HCT116 (cell line): Measurements from ENCODE around the gene LRRC74A. TPM values are rescaled to one million over a fixed set of nuclear protein-coding genes. Genes with fewer than 3 reads are reported as not detected.

Source experiments
- ATAC-seq: fragments of 200-7000 bp; cut with Tn5 transposase; 2 replicates; pipeline ENCODE4 v1.9.1; 2020; ENCODE audit warnings: mild to moderate bottlenecking, moderate library complexity
- Bru-seq: library from RNA; stranded (reverse); fragments of 400-500 nt; gene quantifications from one replicate; lab custom pipeline; 2021; lab: Mats Ljungman, UMichigan
- BruChase-seq, 2 experiments: library from RNA; stranded (reverse); fragments of 400-500 nt; gene quantifications; one replicate each; lab custom pipeline; 2021; lab: Mats Ljungman, UMichigan
- BruUV-seq: library from RNA; stranded (reverse); fragments of 400-500 nt; replicated peaks from 2 replicates; lab custom pipeline; 2021; lab: Mats Ljungman, UMichigan
- CTCF ChIA-PET: fragments of 300-600 bp; sonication (Branson Sonifier 250); formaldehyde crosslinking; loops from one replicate; lab custom pipeline; 2021; ENCODE audit warnings: antibody characterized with exemption; lab: Charles Lee
- POLR2A ChIA-PET: fragments of 300-600, 350-600 bp; sonication (Branson Sonifier 250); formaldehyde crosslinking; loops from one replicate; lab custom pipeline; 2021; ENCODE audit warnings: antibody characterized with exemption; lab: Charles Lee
- RAD21 ChIA-PET, 2 experiments: fragments of 300-600 bp; sonication (Branson Sonifier 250); formaldehyde crosslinking; loops; one replicate each; lab custom pipeline; 2023; ENCODE audit warnings: low total read pairs in 2 of 2; ENCODE audit not compliant: uncharacterized antibody in 2 of 2, unreplicated experiment in 2 of 2, low non-redundant PET in 1 of 2; lab: Charles Lee
- DNase-seq: peaks from one replicate; pipeline ENCODE4 v3.0.0-alpha.2; 2010; ENCODE audit warnings: low read depth, low spot score
- H2AFZ ChIP-seq: fragments of 200-600 bp; shearing (Covaris generic), sonication (generic); 2 replicates; pipeline ENCODE4 v1.6.1; 2017; ENCODE audit warnings: low read depth, mixed run types, mixed read lengths, antibody characterized with exemption, low read length; ENCODE audit not compliant: poor library complexity, severe bottlenecking
- H3K27ac ChIP-seq: 2 replicates; pipeline ENCODE4 v1.5.1; 2012; ENCODE audit warnings: low read depth, low read length
- H3K27me3 ChIP-seq: fragments of 200-600 bp; sonication (generic); 2 replicates; pipeline ENCODE4 v1.6.1; 2016; ENCODE audit warnings: mixed run types, low read length, mixed read lengths; ENCODE audit not compliant: insufficient read depth
- H3K36me3 ChIP-seq, 2 experiments: fragments of 200-500 bp in 1 of 2; fragments of 200-600 bp in 1 of 2; sonication (Bioruptor generic) in 1 of 2; sonication (generic) in 1 of 2; 2 replicates each; pipeline versions ENCODE4 v1.5.1 to v1.6.1; 2014 to 2016; ENCODE audit warnings: low read length in 2 of 2, inconsistent platforms in 1 of 2, mixed read lengths in 1 of 2, mixed run types in 1 of 2; ENCODE audit not compliant: insufficient read depth in 2 of 2, control insufficient read depth in 1 of 2
- H3K4me1 ChIP-seq, 2 experiments: fragments of 200-600 bp in 1 of 2; sonication (generic) in 1 of 2; 2 replicates each; pipeline versions ENCODE4 v1.5.1 to v1.6.1; 2012 to 2017; ENCODE audit warnings: low read length in 2 of 2, inconsistent platforms in 1 of 2, mild to moderate bottlenecking in 1 of 2, mixed read lengths in 1 of 2, mixed run types in 1 of 2, moderate library complexity in 1 of 2; ENCODE audit not compliant: insufficient read depth in 2 of 2, control insufficient read depth in 1 of 2
- H3K4me2 ChIP-seq: fragments of 200-600 bp; sonication (generic); 2 replicates; pipeline ENCODE4 v1.6.1; 2017; ENCODE audit warnings: mixed run types, low read length, mixed read lengths
- H3K4me3 ChIP-seq, 2 experiments: fragments of 200-600 bp in 1 of 2; sonication (generic) in 1 of 2; replicated peaks in 1 of 2; 2 replicates each; pipeline ENCODE4 v1.5.1; 2011 to 2016; ENCODE audit warnings: low read length in 2 of 2, control low read depth in 1 of 2, low read depth in 1 of 2, mild to moderate bottlenecking in 1 of 2, mixed read lengths in 1 of 2, mixed run types in 1 of 2
- H3K79me2 ChIP-seq: fragments of 200-600 bp; sonication (generic); 2 replicates; pipeline ENCODE4 v1.6.1; 2017; ENCODE audit warnings: mild to moderate bottlenecking, mixed run types, low read length, moderate library complexity, mixed read lengths; ENCODE audit not compliant: insufficient read depth
- H3K9ac ChIP-seq: fragments of 200-600 bp; sonication (generic); 2 replicates; pipeline ENCODE4 v1.6.1; 2016; ENCODE audit warnings: low read length, mixed read lengths
- H3K9me2 ChIP-seq: fragments of 200-600 bp; sonication (generic), shearing (Covaris generic); 2 replicates; pipeline ENCODE4 v1.6.1; 2017; ENCODE audit warnings: mixed run types, mild to moderate bottlenecking, moderate library complexity; ENCODE audit not compliant: insufficient read depth
- H3K9me3 ChIP-seq, 2 experiments: fragments of 200-500 bp in 1 of 2; fragments of 200-600 bp in 1 of 2; sonication (Bioruptor generic) in 1 of 2; sonication (generic) in 1 of 2; 2 replicates each; pipeline ENCODE4 v1.6.1; 2014 to 2017; ENCODE audit warnings: low read length in 2 of 2, mixed read lengths in 2 of 2, inconsistent platforms in 1 of 2, low read depth in 1 of 2, mild to moderate bottlenecking in 1 of 2, mixed run types in 1 of 2, moderate library complexity in 1 of 2; ENCODE audit not compliant: control insufficient read depth in 1 of 2, insufficient read depth in 1 of 2
- H4K20me1 ChIP-seq: fragments of 200-600 bp; sonication (generic), shearing (Covaris generic); 2 replicates; pipeline ENCODE4 v1.6.1; 2017; ENCODE audit warnings: mixed run types, mild to moderate bottlenecking, moderate library complexity; ENCODE audit not compliant: insufficient read depth
- ATF3 ChIP-seq: IDR thresholded peaks from 2 replicates; pipeline ENCODE4 v1.6.1; 2012
- CBX3 ChIP-seq: IDR thresholded peaks from 2 replicates; pipeline ENCODE4 v1.6.1; 2012; ENCODE audit warnings: low read depth
- CEBPB ChIP-seq: IDR thresholded peaks from 2 replicates; pipeline ENCODE4 v1.6.1; 2012; ENCODE audit warnings: low read depth
- EGR1 ChIP-seq: IDR thresholded peaks from 2 replicates; pipeline ENCODE4 v1.6.1; 2012; ENCODE audit warnings: low read depth
- EZH2 ChIP-seq: fragments of 200-600 bp; sonication (generic); IDR thresholded peaks from 2 replicates; pipeline ENCODE4 v1.6.1; 2017; ENCODE audit warnings: antibody characterized with exemption, mixed run types
- EZH2phosphoT487 ChIP-seq: fragments of 200-600 bp; IDR thresholded peaks from 2 replicates; pipeline ENCODE4 v1.6.1; 2018; ENCODE audit warnings: antibody characterized with exemption, borderline replicate concordance
- FOSL1 ChIP-seq: IDR thresholded peaks from 2 replicates; pipeline ENCODE4 v1.6.1; 2012; ENCODE audit warnings: low read depth
- JUND ChIP-seq: IDR thresholded peaks from 2 replicates; pipeline ENCODE4 v1.6.1; 2012
- POLR2A ChIP-seq: IDR thresholded peaks from 2 replicates; pipeline ENCODE4 v1.7.0; 2011; ENCODE audit warnings: borderline replicate concordance; ENCODE audit not compliant: insufficient read depth, insufficient read length; ENCODE audit errors: extremely low read depth
- POLR2AphosphoS5 ChIP-seq: IDR thresholded peaks from 2 replicates; pipeline ENCODE4 v1.6.1; 2011; ENCODE audit warnings: mild to moderate bottlenecking, low read depth, low read length, moderate library complexity
- REST ChIP-seq: IDR thresholded peaks from 2 replicates; pipeline ENCODE4 v1.6.1; 2012; ENCODE audit warnings: low read depth
- SP1 ChIP-seq: IDR thresholded peaks from 2 replicates; pipeline ENCODE4 v1.6.1; 2012; ENCODE audit warnings: low read depth
- SRF ChIP-seq: IDR thresholded peaks from 2 replicates; pipeline ENCODE4 v1.6.1; 2012; ENCODE audit warnings: low read depth
- TCF7L2 ChIP-seq: IDR thresholded peaks from 2 replicates; pipeline ENCODE4 v1.7.0; 2011; ENCODE audit warnings: borderline replicate concordance, inconsistent platforms; ENCODE audit not compliant: insufficient read depth, insufficient read length; ENCODE audit errors: extremely low read depth
- YY1 ChIP-seq: IDR thresholded peaks from 2 replicates; pipeline ENCODE4 v1.6.1; 2011; ENCODE audit warnings: low read length, low read depth, moderate library complexity, mild to moderate bottlenecking; ENCODE audit not compliant: insufficient replicate concordance; ENCODE audit errors: extremely low read depth
- ZFX ChIP-seq: fragments of 450-650 bp; IDR thresholded peaks from 2 replicates; pipeline ENCODE4 v1.6.1; 2017
- ZNF274 ChIP-seq: fragments of 200-500 bp; sonication (Bioruptor generic); IDR thresholded peaks from 2 replicates; pipeline ENCODE4 v1.6.1; 2014; ENCODE audit warnings: mild to moderate bottlenecking, low read depth, low read length, inconsistent platforms
- intact Hi-C: fragments of 100-400 bp; cut with micrococcal nuclease; formaldehyde crosslinking; loops from 2 replicates; pipeline ENCODE4 v1.10.0; 2022
- long read RNA-seq: library from polyadenylated mRNA; unstranded; transcript quantifications from one replicate; pipeline ENCODE4 v2.0.0, GENCODE V29; 2021; ENCODE audit not compliant: unreplicated experiment
- polyA plus RNA-seq: library from polyadenylated mRNA; unstranded; fragments of >200 nt; gene quantifications from 2 replicates; pipeline ENCODE4 v1.2.1, GENCODE V29; 2012; ENCODE audit warnings: missing spikeins
- total RNA-seq: library from RNA; stranded (reverse); gene quantifications from one replicate; pipeline ENCODE4 v1.2.1, GENCODE V29; 2021; ENCODE audit not compliant: unreplicated experiment
- TF ChIP-seq, protein P1 (sequence below), 3 experiments: fragments of 200-600 bp in 1 of 3; sonication (generic) in 1 of 3; IDR thresholded peaks in 2 of 3; conservative IDR thresholded peaks in 1 of 3; 2 replicates each; pipeline ENCODE4 v1.5.1; 2012 to 2017; ENCODE audit warnings: low read depth in 2 of 3, low read length in 2 of 3, antibody characterized with exemption in 1 of 3, borderline replicate concordance in 1 of 3, control low read depth in 1 of 3, mild to moderate bottlenecking in 1 of 3, mixed read lengths in 1 of 3, mixed run types in 1 of 3, moderate library complexity in 1 of 3; ENCODE audit not compliant: insufficient read depth in 1 of 3
- TF ChIP-seq, protein P2 (sequence below): IDR thresholded peaks from 2 replicates; pipeline ENCODE4 v1.6.1; 2011; ENCODE audit warnings: mild to moderate bottlenecking, low read length, moderate library complexity; ENCODE audit not compliant: insufficient replicate concordance; ENCODE audit errors: extremely low read depth

LRRC74A gene
- total RNA-seq, result not detected
- polyA plus RNA-seq, result not detected in 2 replicates
- percentile 4 among the genes with signal in this experiment for Bru-seq, nascent RNA
- not detected for BruChase-seq, experiment 1, labeled RNA remaining after a 6-hour chase
- BruChase-seq, experiment 2, labeled RNA remaining after a 2-hour chase, result not detected
- long read RNA-seq, result 0 reads

- POLR2A ChIA-PET, result no interaction called here
- CTCF ChIA-PET, result no interaction called here
- H3K4me1 ChIP-seq, result peaks cover 0 to 5% of the 10 kb centered on the region in 2 experiments; a peak in 1 of 4 replicates
- no peak within 1 kb of the TSS for H3K9ac ChIP-seq
- no peak within 1 kb of the TSS for H3K4me2 ChIP-seq
- no TSS peak for BruUV-seq
- H3K27me3 ChIP-seq, result no peaks in the 10 kb centered on the region
- no peak within 1 kb of the TSS for H2AFZ ChIP-seq
- TF ChIP-seq CBX3, result no peak
- TF ChIP-seq EGR1, result no peak
- no peak for TF ChIP-seq SP1
- TF ChIP-seq ZNF274, result no peak
- TF ChIP-seq POLR2AphosphoS5, result no peak
- TF ChIP-seq YY1, result no peak
- no peak for TF ChIP-seq ATF3
- TF ChIP-seq EZH2phosphoT487, result no peak
- no peak for TF ChIP-seq REST
- no peak for TF ChIP-seq TCF7L2
- no peak for TF ChIP-seq CEBPB
- TF ChIP-seq SRF, result no peak
- TF ChIP-seq FOSL1, result no peak
- TF ChIP-seq, protein P1, sequence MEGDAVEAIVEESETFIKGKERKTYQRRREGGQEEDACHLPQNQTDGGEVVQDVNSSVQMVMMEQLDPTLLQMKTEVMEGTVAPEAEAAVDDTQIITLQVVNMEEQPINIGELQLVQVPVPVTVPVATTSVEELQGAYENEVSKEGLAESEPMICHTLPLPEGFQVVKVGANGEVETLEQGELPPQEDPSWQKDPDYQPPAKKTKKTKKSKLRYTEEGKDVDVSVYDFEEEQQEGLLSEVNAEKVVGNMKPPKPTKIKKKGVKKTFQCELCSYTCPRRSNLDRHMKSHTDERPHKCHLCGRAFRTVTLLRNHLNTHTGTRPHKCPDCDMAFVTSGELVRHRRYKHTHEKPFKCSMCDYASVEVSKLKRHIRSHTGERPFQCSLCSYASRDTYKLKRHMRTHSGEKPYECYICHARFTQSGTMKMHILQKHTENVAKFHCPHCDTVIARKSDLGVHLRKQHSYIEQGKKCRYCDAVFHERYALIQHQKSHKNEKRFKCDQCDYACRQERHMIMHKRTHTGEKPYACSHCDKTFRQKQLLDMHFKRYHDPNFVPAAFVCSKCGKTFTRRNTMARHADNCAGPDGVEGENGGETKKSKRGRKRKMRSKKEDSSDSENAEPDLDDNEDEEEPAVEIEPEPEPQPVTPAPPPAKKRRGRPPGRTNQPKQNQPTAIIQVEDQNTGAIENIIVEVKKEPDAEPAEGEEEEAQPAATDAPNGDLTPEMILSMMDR (IDR thresholded peaks at IDR 0.05 in 2 of 3, conservative IDR thresholded peaks at IDR 0.05 in 1 of 3; ENCODE audit: borderline replicate concordance in 1 of 3, insufficient read depth in 1 of 3, low read depth in 2 of 3, low read length in 2 of 3), result no peak
- TF ChIP-seq JUND, result no peak
- TF ChIP-seq ZFX, result no peak
- TF ChIP-seq EZH2, result no peak
- TF ChIP-seq POLR2A, result no peak
- TF ChIP-seq, protein P2, sequence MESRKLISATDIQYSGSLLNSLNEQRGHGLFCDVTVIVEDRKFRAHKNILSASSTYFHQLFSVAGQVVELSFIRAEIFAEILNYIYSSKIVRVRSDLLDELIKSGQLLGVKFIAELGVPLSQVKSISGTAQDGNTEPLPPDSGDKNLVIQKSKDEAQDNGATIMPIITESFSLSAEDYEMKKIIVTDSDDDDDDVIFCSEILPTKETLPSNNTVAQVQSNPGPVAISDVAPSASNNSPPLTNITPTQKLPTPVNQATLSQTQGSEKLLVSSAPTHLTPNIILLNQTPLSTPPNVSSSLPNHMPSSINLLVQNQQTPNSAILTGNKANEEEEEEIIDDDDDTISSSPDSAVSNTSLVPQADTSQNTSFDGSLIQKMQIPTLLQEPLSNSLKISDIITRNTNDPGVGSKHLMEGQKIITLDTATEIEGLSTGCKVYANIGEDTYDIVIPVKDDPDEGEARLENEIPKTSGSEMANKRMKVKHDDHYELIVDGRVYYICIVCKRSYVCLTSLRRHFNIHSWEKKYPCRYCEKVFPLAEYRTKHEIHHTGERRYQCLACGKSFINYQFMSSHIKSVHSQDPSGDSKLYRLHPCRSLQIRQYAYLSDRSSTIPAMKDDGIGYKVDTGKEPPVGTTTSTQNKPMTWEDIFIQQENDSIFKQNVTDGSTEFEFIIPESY, result no peak
- ATAC-seq (no peak), DNase-seq (no peak)
- H3K9me2 ChIP-seq, result no peaks in the 10 kb centered on the region
- H4K20me1 ChIP-seq, result no peaks in the 10 kb centered on the region
- no peak within 1 kb of the TSS for H3K4me3 ChIP-seq
- H3K36me3 ChIP-seq, result no peaks in the 10 kb centered on the region
- no peak within 1 kb of the TSS for H3K27ac ChIP-seq
- no peaks in the 10 kb centered on the region for H3K9me3 ChIP-seq
- intact Hi-C loops, result no loop called here
- RAD21 ChIA-PET, result no interaction called here
- H3K79me2 ChIP-seq, result no peaks in the 10 kb centered on the region
These were observed at the start of gene LRRC74A for GRCh38 chr14:76826122-76826521. LRRC74A (plus strand) TSS chr14:76826408; CDS start chr14:76826698, 290 bp downstream.
